Cardiac fibroblast (primary cell): ENCODE measurements around the gene DPP8.

Experiments used
- DNase-seq, 2 donors: peaks; one replicate each; pipeline versions ENCODE4 v3.0.0 to v3.0.0-alpha.2; 2010; ENCODE audit warnings: low read depth in 2 of 2
- H3K4me3 ChIP-seq, 2 donors: replicated peaks in 1 of 2; 1 replicate in 1 of 2; 2 replicates in 1 of 2; pipeline ENCODE4 v1.5.1; 2011; ENCODE audit warnings: low read depth in 2 of 2, low read length in 2 of 2, mild to moderate bottlenecking in 2 of 2, moderate library complexity in 1 of 2
- CTCF ChIP-seq: IDR thresholded peaks from one replicate; pipeline ENCODE4 v1.5.1; 2011; ENCODE audit warnings: low read depth, mild to moderate bottlenecking, low read length, inconsistent platforms

The DPP8 gene

GRCh38 chr15:65512807-65513416, 4.6 kb downstream of the DPP8 start:
- DNase-seq, result peak; percentile 66 to 94
- H3K4me3 ChIP-seq, result no peak overlapping the region
- TF ChIP-seq CTCF, result no peak

- TF ChIP-seq CTCF, result no peak
- DNase-seq, result no peak
- H3K4me3 ChIP-seq, result no peak overlapping the region
Observed at GRCh38 chr15:65512189-65512588, 5.3 kb downstream of the DPP8 start.

GRCh38 chr15:65509321-65509720, 8.2 kb downstream of the DPP8 start:
- H3K4me3 ChIP-seq, result no peak overlapping the region
- no peak for DNase-seq
- no peak for TF ChIP-seq CTCF

- no peak for DNase-seq
- H3K4me3 ChIP-seq, result no peak overlapping the region
- no peak for TF ChIP-seq CTCF
Observed at GRCh38 chr15:65494076-65494475, 23.4 kb downstream of the DPP8 start.

- DNase-seq, result no peak
- no peak for TF ChIP-seq CTCF
Observed at GRCh38 chr15:65484876-65485275, 32.6 kb downstream of the DPP8 start.

GRCh38 chr15:65476903-65477302, 40.6 kb downstream of the DPP8 start:
- DNase-seq, result peak; percentile 79 to 82
- TF ChIP-seq CTCF, result no peak
- H3K4me3 ChIP-seq, result no peak overlapping the region

More at GRCh38 chr15:65484876-65485275, 32.6 kb downstream of the DPP8 start:
- H3K4me3 ChIP-seq, result no peak overlapping the region

GRCh38 chr15:65470866-65471265, 46.6 kb downstream of the DPP8 start:
- no peak overlapping the region for H3K4me3 ChIP-seq
- TF ChIP-seq CTCF, result no peak
- DNase-seq, result no peak
